Osteoblast (primary cell): Measurements from ENCODE around the gene KIF17. TPM values are rescaled to one million over a fixed set of nuclear protein-coding genes. Genes with fewer than 3 reads are reported as not detected.
A peak's percentile ranks its signal among the peaks of the same experiment; 100 is the strongest.

ENCODE experiments used
- DNase-seq: peaks from one replicate; pipeline ENCODE4 v3.0.0; 2011; ENCODE audit warnings: low spot score, mixed read lengths; ENCODE audit not compliant: insufficient read length; ENCODE audit errors: missing footprints
- H2AFZ ChIP-seq: 2 replicates; pipeline ENCODE4 v1.6.0; 2011; ENCODE audit warnings: mild to moderate bottlenecking, low read length
- H3K27ac ChIP-seq: 2 replicates; pipeline ENCODE4 v1.5.1; 2011; ENCODE audit warnings: mild to moderate bottlenecking, low read depth, low read length, moderate library complexity
- H3K27me3 ChIP-seq: 2 replicates; pipeline ENCODE4 v1.6.0; 2012; ENCODE audit warnings: mild to moderate bottlenecking, control low read depth, inconsistent platforms, low read length, moderate library complexity; ENCODE audit not compliant: insufficient read depth
- H3K36me3 ChIP-seq: 2 replicates; pipeline ENCODE4 v1.5.1; 2011; ENCODE audit warnings: mild to moderate bottlenecking, low read length, control low read depth, moderate library complexity; ENCODE audit not compliant: insufficient read depth
- H3K4me1 ChIP-seq: 2 replicates; pipeline ENCODE4 v1.5.1; 2011; ENCODE audit warnings: mild to moderate bottlenecking, low read length, control low read depth, moderate library complexity; ENCODE audit not compliant: insufficient read depth
- H3K4me2 ChIP-seq: 2 replicates; pipeline ENCODE4 v1.6.0; 2011; ENCODE audit warnings: mild to moderate bottlenecking, low read length; ENCODE audit not compliant: insufficient read depth
- H3K4me3 ChIP-seq: fragments of 200-600 bp; sonication (generic); 3 replicates; pipeline ENCODE4 v1.5.1; 2012; ENCODE audit warnings: mild to moderate bottlenecking, low read length, inconsistent platforms; ENCODE audit not compliant: insufficient read depth
- H3K79me2 ChIP-seq: 2 replicates; pipeline ENCODE4 v1.6.0; 2012; ENCODE audit warnings: mild to moderate bottlenecking, low read length, control low read depth, inconsistent platforms; ENCODE audit not compliant: insufficient read depth
- H3K9me3 ChIP-seq: 2 replicates; pipeline ENCODE4 v1.5.1; 2011; ENCODE audit warnings: low read depth, low read length, control low read depth
- H4K20me1 ChIP-seq: 2 replicates; pipeline ENCODE4 v1.6.0; 2012; ENCODE audit warnings: mild to moderate bottlenecking, low read length, control low read depth; ENCODE audit not compliant: insufficient read depth
- CTCF ChIP-seq: IDR thresholded peaks from 2 replicates; pipeline ENCODE4 v1.5.1; 2011; ENCODE audit warnings: mild to moderate bottlenecking, low read depth, low read length, moderate library complexity; ENCODE audit errors: extremely low read depth
- total RNA-seq: library from RNA; depleted of rRNA; stranded (reverse); fragments of >200 nt; gene quantifications from 2 replicates; pipeline ENCODE4 v1.2.3, GENCODE V29; 2012

KIF17 gene
- total RNA-seq, 1 donor = 0.36 TPM

DNA sequence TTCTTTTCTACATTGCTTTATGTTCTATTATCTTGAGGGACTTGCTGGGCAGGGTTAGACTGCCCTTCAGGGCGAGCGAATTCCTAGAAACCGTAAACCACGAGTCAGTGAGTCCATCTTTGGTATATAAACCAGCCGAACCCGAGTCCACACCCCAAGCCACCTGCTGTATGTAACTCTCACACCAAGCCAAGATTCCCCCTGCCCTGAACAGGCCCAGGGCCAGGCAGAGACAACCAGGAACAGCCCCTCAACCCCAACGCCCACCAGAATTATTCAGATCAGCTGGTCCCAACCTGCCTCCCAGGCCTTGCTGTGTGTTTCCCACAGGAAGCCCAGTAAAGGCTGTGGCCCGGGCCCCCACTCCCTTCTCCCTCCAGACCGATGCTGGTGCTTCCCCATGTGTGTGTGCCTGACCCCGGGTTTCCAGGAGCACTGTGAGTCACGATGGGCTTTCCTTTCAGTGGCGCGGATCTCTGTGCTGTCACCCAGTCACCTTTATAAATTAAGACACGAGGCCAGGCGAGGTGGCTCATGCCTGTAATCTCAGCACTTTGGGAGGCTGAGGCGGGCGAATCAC, 17.1 kb downstream of the KIF17 start:
- H3K4me1 ChIP-seq = peaks cover 17% of the 10 kb centered on the region
- DNase-seq = peak; percentile 48
- no peaks in the 10 kb centered on the region for H3K79me2 ChIP-seq
- no peaks in the 10 kb centered on the region for H3K27me3 ChIP-seq
- no peak overlapping the region for H3K27ac ChIP-seq
- H3K4me2 ChIP-seq = no peak overlapping the region
- H3K4me3 ChIP-seq = no peak overlapping the region
- no peaks in the 10 kb centered on the region for H3K36me3 ChIP-seq
- no peak for TF ChIP-seq CTCF
- H2AFZ ChIP-seq = no peak overlapping the region
- H4K20me1 ChIP-seq = no peaks in the 10 kb centered on the region
- H3K9me3 ChIP-seq = no peaks in the 10 kb centered on the region

- peaks cover 17% of the 10 kb centered on the region for H3K4me1 ChIP-seq
- TF ChIP-seq CTCF = no peak
- no peaks in the 10 kb centered on the region for H3K79me2 ChIP-seq
- peak; percentile 88 for DNase-seq
- H3K4me3 ChIP-seq = no peak overlapping the region
- H2AFZ ChIP-seq = no peak overlapping the region
- no peaks in the 10 kb centered on the region for H3K36me3 ChIP-seq
- H3K27ac ChIP-seq = no peak overlapping the region
- H3K4me2 ChIP-seq = no peak overlapping the region
- H4K20me1 ChIP-seq = no peaks in the 10 kb centered on the region
- no peaks in the 10 kb centered on the region for H3K27me3 ChIP-seq
- H3K9me3 ChIP-seq = no peaks in the 10 kb centered on the region
Measured at GRCh38 chr1:20699558-20699957, 18.2 kb downstream of the KIF17 start.

- TF ChIP-seq CTCF = no peak
- peak overlapping the region; percentile 42 for H3K4me2 ChIP-seq
- H2AFZ ChIP-seq = no peak overlapping the region
Measured at GRCh38 chr1:20698195-20698910, 19.5 kb downstream of the KIF17 start.

DNA sequence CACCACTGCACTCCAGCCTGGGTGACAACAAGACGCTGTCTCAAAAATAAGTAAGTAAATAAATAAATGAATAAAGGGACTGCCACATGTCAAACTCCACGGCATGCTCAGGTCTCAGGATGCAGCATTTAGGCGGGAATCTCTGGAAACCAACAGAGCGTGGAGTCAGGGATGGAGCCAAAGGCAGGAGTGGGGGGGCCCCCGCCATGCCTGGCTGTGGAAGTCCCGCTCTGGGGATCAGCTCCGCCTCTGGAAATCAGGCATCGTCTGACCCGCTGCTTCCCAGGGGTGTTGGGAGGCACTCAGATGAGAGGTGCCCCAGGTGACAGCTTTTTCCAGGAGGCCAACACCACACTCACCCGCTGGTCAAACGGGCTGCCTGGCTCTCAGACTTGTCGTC, 20.2 kb downstream of the KIF17 start:
- H4K20me1 ChIP-seq = no peaks in the 10 kb centered on the region
- H2AFZ ChIP-seq = no peak overlapping the region
- no peaks in the 10 kb centered on the region for H3K79me2 ChIP-seq
- no peaks in the 10 kb centered on the region for H3K27me3 ChIP-seq
- H3K36me3 ChIP-seq = no peaks in the 10 kb centered on the region
- TF ChIP-seq CTCF = no peak
- H3K4me2 ChIP-seq = peak overlapping the region; percentile 96
- no peaks in the 10 kb centered on the region for H3K9me3 ChIP-seq
- H3K4me3 ChIP-seq = no peak overlapping the region
- H3K4me1 ChIP-seq = peaks cover 17% of the 10 kb centered on the region
- peak; percentile 68 for DNase-seq
- H3K27ac ChIP-seq = no peak overlapping the region

More at GRCh38 chr1:20698195-20698910, 19.5 kb downstream of the KIF17 start:
- peaks cover 17% of the 10 kb centered on the region for H3K4me1 ChIP-seq
- peak; percentile 95 for DNase-seq
- no peaks in the 10 kb centered on the region for H4K20me1 ChIP-seq
- H3K9me3 ChIP-seq = no peaks in the 10 kb centered on the region
- no peak overlapping the region for H3K4me3 ChIP-seq
- no peaks in the 10 kb centered on the region for H3K27me3 ChIP-seq
- no peaks in the 10 kb centered on the region for H3K79me2 ChIP-seq
- no peak overlapping the region for H3K27ac ChIP-seq
- no peaks in the 10 kb centered on the region for H3K36me3 ChIP-seq
